OCI-LY1 (cell line): Measurements from ENCODE around the gene RHEBL1.

Source experiments
- CTCF ChIP-seq: fragments of 200-600 bp; sonication (generic), shearing (Covaris generic); IDR thresholded peaks from 2 replicates; pipeline ENCODE4 v1.5.1; 2017; ENCODE audit warnings: mild to moderate bottlenecking, antibody characterized with exemption, low read length, moderate library complexity, mixed read lengths
- EZH2 ChIP-seq: fragments of 200-600 bp; sonication (generic), shearing (Covaris generic); IDR thresholded peaks from 2 replicates; pipeline ENCODE4 v1.8.0; 2017; ENCODE audit warnings: borderline replicate concordance, mixed run types, mild to moderate bottlenecking, antibody characterized with exemption, low read length, moderate library complexity, mixed read lengths

DNA sequence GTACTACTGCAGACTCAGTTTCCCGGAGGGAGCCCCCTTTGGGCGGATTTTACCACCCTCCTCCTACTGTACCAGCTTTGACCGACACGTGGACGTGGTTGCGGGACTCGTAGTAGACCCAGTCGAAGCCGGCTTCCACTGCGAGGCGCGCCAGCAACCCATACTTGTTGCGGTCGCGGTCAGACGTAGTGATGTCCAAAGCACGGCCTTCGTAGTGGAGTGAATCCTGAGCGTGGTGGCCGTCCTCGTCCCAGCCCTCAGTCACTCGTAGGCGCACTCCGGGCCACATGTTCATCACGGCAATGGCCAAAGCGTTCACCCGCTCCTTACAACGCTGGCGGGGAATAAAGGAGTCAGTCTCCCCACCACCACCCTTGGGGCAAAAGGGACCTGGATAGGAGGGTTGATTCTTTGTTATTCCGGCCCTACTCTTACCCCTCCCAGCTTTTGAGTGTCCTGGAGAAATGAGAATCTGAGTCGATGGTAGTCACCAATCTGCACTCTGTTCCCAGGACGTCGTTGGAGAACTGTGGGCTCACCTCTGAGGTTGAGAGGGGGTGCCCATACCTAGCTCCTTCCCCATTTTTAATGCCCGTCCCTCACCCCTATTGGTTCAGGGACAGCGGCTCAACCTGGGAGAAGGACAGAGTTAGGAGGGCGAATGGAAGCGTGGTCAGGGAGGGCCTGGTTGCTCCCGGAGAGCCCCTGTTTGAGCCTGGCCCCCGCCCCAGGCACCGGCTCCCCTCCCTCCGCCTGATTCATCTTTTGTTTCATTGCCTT lies 21.5 kb upstream of the RHEBL1 start:
- no peak for TF ChIP-seq CTCF
- no peak for TF ChIP-seq EZH2
